ENCODE measurements around the gene SCGB2B2. TPM values are rescaled to one million over a fixed set of nuclear protein-coding genes. Genes with fewer than 3 reads are reported as not detected.
"Not testable (repeated sequence)": the region's sequence is repeated elsewhere in the genome, so short reads cannot be mapped to it uniquely, and the experiment has no call there.

The SCGB2B2 gene
- total RNA-seq, 6 experiments from 2014 or later = 0.10 TPM; not detected in 5

DNA sequence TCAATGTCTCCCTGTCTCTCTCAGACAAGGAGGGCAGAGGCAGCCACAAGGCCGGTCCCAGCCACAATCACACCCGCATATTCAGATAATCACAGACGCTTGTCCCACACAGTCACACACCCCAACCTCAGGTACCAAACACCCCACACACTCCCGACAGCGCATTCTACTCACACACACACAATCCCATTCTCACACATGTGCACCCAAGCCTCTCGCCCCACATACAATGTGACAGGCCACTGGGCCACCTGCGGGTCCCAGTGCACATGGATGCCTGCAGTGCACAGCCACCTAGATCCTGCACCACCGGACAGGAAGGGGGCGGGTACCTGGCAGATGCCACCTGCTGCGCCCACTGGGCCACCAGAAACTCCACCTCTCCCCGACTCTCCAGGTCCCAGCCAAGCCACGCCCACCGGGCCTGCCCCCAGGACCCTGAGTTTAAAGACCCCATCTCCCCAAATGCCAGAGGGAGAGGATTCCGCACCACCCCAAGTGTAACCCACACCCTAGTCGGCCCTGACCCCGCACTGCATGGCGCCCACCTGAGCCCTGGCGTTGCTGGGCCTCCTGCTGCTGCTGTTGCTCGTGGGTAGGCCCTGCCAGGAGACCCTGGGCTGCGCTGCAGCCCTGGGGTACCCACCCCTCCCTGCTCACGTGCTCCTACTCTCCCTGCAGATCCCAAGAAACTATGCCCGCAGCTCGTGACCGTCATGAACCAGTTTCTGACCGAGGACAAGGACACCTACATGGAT is 10.6 kb downstream of the SCGB2B2 start:
- Mint-ChIP-seq H3K4me3 (peak overlapping the region; percentile 87; the same call in 1 of the 2 replicates), H3K36me3 (ENCODE audit: low read depth) (no peaks in the 10 kb centered on the region), H3K4me1 (ENCODE audit: low read depth) (peaks cover 9% of the 10 kb centered on the region), H3K27me3 (ENCODE audit: insufficient read depth) (peaks cover 2% of the 10 kb centered on the region; the same call in 1 of the 2 replicates), H3K27ac (peak overlapping the region; percentile 12; the same call in 1 of the 2 replicates), H3K9me3 (no peaks in the 10 kb centered on the region)
- TF ChIP-seq, protein P1, sequence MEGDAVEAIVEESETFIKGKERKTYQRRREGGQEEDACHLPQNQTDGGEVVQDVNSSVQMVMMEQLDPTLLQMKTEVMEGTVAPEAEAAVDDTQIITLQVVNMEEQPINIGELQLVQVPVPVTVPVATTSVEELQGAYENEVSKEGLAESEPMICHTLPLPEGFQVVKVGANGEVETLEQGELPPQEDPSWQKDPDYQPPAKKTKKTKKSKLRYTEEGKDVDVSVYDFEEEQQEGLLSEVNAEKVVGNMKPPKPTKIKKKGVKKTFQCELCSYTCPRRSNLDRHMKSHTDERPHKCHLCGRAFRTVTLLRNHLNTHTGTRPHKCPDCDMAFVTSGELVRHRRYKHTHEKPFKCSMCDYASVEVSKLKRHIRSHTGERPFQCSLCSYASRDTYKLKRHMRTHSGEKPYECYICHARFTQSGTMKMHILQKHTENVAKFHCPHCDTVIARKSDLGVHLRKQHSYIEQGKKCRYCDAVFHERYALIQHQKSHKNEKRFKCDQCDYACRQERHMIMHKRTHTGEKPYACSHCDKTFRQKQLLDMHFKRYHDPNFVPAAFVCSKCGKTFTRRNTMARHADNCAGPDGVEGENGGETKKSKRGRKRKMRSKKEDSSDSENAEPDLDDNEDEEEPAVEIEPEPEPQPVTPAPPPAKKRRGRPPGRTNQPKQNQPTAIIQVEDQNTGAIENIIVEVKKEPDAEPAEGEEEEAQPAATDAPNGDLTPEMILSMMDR (IDR thresholded peaks at IDR 0.05) = no peak
- DNase-seq = no peak

DNA sequence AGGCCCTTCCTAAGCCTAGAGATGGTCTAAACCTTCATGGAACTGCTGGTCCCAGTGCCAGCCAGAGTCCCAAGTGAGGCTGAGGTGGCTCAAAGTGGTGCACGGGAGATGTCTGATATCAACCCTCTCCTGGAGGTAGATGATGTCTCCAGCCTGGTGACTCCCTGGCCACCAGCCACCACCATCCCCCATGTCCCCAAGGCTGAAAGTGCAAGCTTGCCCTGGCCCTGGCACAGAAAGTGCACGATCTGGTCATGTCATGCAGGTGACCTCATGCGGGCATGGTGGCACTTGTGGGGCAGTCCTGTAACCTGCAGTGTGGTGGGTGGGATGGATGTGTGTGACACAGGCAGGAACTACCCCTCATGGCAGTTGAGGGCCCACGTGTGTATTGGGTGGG is 11.7 kb downstream of the SCGB2B2 start:
- not testable (repeated sequence) for H3K4me3 Mint-ChIP-seq; H3K4me1 Mint-ChIP-seq (ENCODE audit: low read depth); DNase-seq; H3K27ac Mint-ChIP-seq; H3K27me3 Mint-ChIP-seq (ENCODE audit: insufficient read depth); H3K36me3 Mint-ChIP-seq (ENCODE audit: low read depth); H3K9me3 Mint-ChIP-seq

DNA sequence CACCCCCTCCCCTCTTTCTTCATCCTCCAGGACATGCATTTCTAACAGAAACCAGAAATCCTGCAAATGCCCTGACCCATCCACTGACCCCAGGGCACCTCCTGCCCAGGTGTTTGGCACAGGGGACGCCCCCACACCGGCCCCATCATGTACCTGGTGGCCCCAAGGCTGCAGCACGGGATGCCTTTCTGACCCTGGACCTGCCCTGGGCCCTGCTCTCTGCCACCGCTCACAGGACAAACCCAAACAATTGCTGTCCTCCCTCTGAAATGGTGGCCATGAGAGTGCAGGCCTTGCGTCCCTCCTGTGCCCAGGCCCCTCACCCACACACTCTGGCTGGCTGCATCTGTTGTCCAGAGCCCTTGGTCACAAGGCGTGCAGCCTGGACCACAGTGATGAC is 12.1 kb downstream of the SCGB2B2 start:
- no peak overlapping the region for H3K4me3 Mint-ChIP-seq
- no peak for DNase-seq
- no peak overlapping the region for H3K27ac Mint-ChIP-seq
- no peaks in the 10 kb centered on the region for H3K9me3 Mint-ChIP-seq
- peaks cover 2% of the 10 kb centered on the region for H3K27me3 Mint-ChIP-seq (ENCODE audit: insufficient read depth)
- peaks cover 9% of the 10 kb centered on the region for H3K4me1 Mint-ChIP-seq (ENCODE audit: low read depth)
- TF ChIP-seq, protein P1 (IDR thresholded peaks at IDR 0.05) = no peak
- no peaks in the 10 kb centered on the region for H3K36me3 Mint-ChIP-seq (ENCODE audit: low read depth)

DNA sequence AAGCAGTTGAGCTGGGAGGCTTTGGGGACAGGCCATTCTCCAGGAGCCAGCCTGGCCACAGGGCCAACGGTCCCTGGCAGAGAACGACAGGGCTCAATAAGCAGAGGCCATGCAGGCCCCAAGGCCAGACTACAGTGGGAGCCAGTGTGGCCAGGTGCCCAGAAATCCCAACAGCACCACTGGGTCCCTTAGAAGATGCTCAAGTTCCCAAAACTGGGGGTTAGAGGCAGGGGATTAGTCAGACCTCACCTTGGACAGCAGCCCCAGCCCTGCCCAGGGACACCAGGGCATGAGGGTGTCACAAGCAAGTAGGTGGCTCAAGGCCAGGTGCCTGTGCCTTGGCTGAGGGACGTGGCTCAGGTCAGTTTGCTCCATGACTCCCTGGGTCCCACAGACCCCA is 12.8 kb downstream of the SCGB2B2 start:
- H3K9me3 Mint-ChIP-seq = no peaks in the 10 kb centered on the region
- no peak for DNase-seq
- H3K27ac Mint-ChIP-seq = no peak overlapping the region
- peaks cover 9% of the 10 kb centered on the region for H3K4me1 Mint-ChIP-seq (ENCODE audit: low read depth)
- peaks cover 2% of the 10 kb centered on the region for H3K27me3 Mint-ChIP-seq (ENCODE audit: insufficient read depth)
- H3K4me3 Mint-ChIP-seq = no peak overlapping the region
- TF ChIP-seq, protein P1 (IDR thresholded peaks at IDR 0.05) = no peak
- no peaks in the 10 kb centered on the region for H3K36me3 Mint-ChIP-seq (ENCODE audit: low read depth)

DNA sequence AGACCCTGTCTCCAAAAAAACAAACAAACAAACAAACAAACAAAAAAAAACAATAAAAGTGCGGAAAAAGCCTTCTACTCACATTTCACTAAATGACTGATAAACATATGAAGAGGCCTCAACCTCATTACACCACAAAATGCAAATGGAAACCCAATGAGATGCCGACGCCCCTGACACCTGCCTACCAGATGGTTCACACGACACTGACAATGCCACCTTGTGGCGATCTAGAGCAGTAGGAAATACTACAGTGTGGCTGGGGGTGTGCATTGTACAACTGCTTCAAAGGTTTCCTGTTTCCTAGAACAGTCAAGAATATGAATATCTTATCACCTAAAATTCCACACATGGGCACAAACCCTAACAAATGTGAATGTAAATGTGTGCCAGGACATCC is 14.0 kb downstream of the SCGB2B2 start:
- peaks cover 2% of the 10 kb centered on the region for H3K27me3 Mint-ChIP-seq (ENCODE audit: insufficient read depth)
- H3K36me3 Mint-ChIP-seq (ENCODE audit: low read depth) = no peaks in the 10 kb centered on the region
- no peaks in the 10 kb centered on the region for H3K9me3 Mint-ChIP-seq
- peaks cover 9% of the 10 kb centered on the region for H3K4me1 Mint-ChIP-seq (ENCODE audit: low read depth)
- DNase-seq = peak; percentile 12
- TF ChIP-seq, protein P1 (IDR thresholded peaks at IDR 0.05) = peak; percentile 74
- no peak overlapping the region for H3K27ac Mint-ChIP-seq
- H3K4me3 Mint-ChIP-seq = no peak overlapping the region

DNA sequence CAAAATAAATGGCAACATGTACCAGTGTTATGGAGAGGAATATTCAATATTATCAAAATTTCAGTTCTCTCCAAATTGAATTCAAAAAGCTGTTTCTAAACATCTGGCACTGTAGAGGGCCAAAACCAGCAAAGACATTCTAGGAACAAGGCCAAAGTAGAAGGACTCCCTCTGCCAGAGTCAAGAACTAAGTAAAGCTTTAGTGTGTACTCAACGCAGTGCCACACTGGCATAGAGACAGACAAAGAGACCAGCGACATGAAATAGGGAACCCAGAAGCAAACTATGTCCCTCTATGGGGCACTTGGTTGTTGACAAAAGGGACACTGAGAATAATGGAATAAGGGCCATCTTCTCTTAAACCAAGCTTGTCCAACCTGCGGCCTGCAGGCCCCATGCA is 15.6 kb downstream of the SCGB2B2 start:
- Mint-ChIP-seq H3K4me3 (no peak overlapping the region), H3K36me3 (ENCODE audit: low read depth) (no peaks in the 10 kb centered on the region), H3K27me3 (ENCODE audit: insufficient read depth) (no peaks in the 10 kb centered on the region; the same call in 1 of the 2 replicates), H3K9me3 (no peaks in the 10 kb centered on the region), H3K4me1 (ENCODE audit: low read depth) (no peaks in the 10 kb centered on the region), H3K27ac (no peak overlapping the region)
- TF ChIP-seq, protein P1 (IDR thresholded peaks at IDR 0.05) = no peak
- DNase-seq = no peak

Data from HFFc6 (cell line).